Stimulated activated CD4-positive, alpha-beta T cell treated with anti-CD3 and anti-CD28 coated beads, Interleukin-1b, Interleukin-23, amount 100 ng/mL, for 4 hours (primary cell): ENCODE data around the gene TNFSF10.

Experiments
- DNase-seq, 2 donors: peaks; one replicate each; pipeline ENCODE4 v3.0.0-alpha.2; 2020; ENCODE audit warnings: low read depth in 2 of 2

The TNFSF10 gene

DNA sequence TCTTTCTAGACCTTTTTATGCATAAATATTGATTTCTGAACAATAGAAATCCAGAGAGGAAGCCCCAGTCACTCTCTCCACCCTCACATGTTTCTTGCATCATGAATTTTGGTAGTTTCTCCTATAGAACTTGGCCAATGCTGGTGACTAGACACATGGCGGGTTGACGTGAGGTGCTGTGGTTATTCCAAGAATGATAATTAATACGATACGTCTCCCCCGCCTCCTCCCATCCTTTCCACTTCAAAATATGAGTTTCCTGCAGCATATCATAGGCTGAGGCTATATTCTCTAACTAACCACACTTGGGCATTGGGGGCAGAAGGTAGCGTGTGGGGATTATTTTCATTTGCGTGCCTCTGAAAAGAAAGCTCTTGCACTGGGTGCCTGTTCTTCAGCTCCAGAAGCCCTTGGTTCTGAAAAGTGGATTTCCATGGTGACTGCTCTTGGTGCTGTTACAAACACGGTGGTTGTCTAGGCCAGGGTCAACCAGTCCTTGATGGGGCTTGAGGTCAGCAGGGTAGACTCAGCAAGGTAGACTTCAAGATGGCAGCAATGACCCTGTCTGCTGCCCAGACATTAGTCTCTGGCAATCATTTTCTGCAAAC, 5.3 kb downstream of the TNFSF10 start:
- DNase-seq: peak in 1 of 2 donors; percentile 42

GRCh38 chr3:172516318-172517214, 6.7 kb downstream of the TNFSF10 start:
- no peak for DNase-seq

DNA sequence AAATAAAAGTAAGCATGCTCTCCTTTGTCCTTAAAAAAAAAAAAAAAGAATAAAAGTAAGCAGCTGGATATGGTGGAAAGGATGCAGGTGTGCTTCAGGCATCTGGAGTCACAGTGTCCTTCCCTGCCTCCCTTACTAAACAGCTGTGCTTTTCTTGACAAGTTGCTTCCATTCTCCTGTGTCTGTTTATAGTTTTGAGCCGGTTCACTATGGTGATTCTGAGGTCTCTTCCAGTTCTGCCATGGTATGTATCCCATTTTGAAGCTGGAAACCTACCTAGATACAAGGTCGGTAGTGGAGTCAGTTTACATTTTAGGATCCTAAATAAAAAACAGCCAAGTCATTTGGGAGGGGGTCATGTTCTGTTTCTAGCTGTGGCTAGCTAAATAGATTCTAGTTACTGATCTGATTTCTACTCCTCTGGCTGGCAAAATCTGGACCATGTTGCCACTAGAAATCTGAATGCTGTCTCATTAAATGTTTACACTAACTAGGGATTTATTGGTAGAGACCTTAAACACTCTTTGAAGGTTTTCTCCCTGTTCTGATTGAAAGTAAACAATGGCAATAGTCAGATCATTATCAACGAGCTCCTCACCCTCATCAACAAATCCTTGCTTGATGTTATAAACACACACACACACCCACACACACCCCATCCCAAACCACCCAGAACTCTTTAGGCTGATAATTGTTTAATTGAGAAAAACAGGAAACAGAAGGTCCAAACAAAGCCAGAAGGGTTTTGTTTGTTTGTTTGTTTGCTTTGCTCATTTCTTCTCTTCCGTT, 7.9 kb downstream of the TNFSF10 start:
- no peak for DNase-seq

DNA sequence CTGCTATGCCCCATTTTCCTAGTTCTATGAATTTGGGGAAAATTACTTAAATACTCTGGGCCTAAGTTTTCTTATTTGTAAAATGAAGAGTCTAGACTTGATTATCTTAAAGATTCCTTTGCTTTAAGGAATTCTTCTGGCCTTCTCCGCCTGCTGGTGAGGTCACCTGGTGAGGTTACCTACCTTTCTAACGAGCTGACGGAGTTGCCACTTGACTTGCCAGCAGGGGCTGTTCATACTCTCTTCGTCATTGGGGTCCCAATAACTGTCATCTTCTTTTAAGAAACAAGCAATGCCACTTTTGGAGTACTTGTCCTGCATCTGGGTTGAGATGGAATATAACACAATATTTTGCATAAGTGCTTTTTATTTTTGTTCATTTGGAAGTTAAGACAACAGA, 8.6 kb downstream of the TNFSF10 start:
- DNase-seq: no peak

DNA sequence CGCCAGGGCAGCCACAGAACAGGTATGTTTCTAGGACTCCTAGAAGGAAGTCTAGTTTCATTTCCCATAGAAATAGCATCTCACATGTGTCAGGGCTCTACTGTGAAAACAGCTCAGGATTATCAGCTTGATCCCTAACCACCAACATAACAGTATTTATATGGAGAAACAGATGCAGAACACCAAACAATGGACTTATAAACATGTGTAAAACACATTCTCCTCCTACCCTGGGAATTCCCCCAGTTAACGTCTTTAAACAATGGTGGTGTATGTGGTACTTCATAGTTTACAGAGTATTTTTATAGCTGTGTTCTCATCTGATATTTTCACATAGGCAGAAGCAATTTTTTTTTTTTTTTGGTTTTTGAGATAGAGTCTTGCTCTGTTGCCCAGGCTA, 9.7 kb downstream of the TNFSF10 start:
- DNase-seq: no peak

- DNase-seq: peak; percentile 31 to 52
Observed at GRCh38 chr3:172511783-172512762, 11.2 kb downstream of the TNFSF10 start.

DNA sequence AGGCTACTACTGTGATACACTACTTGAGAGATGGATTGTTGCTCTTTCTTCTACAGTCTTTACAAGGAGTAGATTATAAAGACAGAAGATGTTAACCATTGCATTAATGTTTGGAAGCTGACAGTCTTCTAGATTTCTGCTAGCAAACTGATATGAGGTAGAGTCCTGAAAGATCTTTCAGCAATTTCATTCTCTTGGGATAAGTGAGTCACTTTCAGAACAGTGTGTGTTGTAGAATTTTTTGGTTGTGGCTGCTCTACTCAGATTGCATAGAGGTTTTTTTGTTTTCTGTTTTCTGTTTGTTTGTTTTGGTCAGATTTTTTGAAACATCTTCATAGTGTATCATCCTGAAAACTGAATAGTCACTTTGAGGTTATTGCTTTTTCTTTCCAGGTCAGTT, 17.1 kb downstream of the TNFSF10 start:
- DNase-seq: no peak

- no peak for DNase-seq
Observed at GRCh38 chr3:172501540-172501939, 21.7 kb downstream of the TNFSF10 start.

DNA sequence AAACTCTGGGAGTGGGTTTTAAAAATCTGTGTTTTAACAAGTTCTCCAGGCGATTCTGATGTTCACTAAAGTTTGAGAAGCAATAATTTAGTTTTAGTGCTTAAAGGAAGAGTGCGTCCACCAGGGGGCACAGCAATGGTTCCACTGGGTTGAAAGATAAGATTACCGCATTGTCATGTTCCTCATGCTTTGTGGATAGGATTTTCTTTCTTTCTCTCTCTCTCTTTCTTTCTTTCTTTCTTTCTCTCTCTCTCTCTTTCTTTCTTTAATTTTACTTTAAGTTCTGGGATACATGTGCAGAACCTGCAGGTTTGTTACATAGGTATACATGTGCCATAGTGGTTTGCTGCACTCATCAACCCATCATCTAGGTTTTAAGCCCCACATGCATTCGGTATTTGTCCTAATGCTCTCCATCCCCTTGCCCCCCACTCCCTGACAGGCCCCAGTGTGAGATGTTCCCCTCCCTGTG, 33.0 kb downstream of the TNFSF10 start:
- DNase-seq: peak; percentile 79 to 80

- DNase-seq: no peak
Observed at GRCh38 chr3:172478116-172478515, 45.1 kb downstream of the TNFSF10 start.

GRCh38 chr3:172476347-172476746, 46.9 kb downstream of the TNFSF10 start:
- DNase-seq: no peak

DNA sequence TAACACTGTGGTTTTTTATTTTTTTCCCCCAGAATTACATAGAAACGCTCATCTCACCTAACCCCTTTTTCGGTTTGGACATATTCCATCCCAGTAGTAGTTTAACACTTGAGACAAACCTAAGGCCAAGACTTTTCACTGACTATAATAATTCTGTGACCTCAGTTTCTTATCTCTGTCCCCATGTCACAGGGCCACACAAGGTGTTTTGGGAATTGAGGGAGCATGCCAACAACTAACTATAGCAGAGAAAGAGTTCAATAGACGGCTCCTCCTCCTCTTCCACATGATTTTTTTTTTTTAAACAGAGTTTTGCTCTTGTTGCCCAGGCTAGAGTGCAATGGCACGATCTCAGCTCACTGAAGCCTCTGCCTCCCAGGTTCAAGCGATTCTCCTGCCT, 47.5 kb downstream of the TNFSF10 start:
- DNase-seq: no peak

DNA sequence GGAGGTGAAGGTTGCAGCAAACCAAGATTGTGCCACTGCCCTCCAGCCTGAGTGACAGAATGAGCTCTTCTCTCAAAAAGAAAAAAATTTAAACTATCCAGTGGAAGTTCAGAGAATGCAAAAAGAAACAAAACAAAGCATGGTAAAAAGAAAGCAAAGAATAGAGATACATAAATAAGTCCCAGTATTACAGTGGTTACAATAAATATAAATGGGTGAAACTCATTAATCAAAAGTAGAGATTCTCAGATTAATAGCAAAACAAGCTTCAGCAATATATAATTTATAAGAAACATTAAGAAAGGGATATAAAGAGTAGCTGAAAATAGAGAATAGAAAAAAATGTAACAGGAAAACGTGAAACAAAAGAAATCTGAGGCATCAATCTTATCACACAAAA, 51.3 kb downstream of the TNFSF10 start:
- no peak for DNase-seq

- no peak for DNase-seq
Observed at GRCh38 chr3:172470588-172470987, 52.6 kb downstream of the TNFSF10 start.

DNA sequence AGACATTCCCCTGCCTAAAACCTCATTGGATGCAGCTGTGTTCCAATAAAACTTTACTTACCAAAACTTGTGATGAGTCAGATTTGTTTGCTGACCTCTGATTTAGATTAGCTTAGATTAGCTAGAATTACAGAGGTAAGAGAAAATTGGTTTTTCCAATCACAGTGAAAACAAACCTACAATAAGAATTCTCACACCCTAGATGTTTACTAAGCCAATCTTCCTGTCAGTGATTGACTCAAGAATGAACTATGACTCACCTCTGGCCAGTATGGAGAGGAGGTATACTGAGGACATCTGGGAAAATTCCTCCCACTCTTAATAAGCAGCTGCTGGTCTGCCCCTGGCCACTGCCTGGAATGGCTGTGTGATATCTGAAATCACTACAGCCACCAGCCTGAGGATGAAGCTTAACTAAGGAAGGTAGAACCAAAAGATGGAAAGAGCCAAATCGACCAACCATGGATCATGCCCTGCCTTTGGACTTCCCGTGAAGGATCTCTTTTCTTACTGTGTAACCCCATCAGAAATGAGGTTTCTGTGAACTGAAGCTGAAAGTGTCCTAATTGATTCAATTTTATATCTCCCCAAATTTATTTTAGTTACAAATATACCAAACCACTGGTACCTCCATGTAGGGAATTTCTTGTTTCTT, 55.9 kb downstream of the TNFSF10 start:
- DNase-seq: no peak

DNA sequence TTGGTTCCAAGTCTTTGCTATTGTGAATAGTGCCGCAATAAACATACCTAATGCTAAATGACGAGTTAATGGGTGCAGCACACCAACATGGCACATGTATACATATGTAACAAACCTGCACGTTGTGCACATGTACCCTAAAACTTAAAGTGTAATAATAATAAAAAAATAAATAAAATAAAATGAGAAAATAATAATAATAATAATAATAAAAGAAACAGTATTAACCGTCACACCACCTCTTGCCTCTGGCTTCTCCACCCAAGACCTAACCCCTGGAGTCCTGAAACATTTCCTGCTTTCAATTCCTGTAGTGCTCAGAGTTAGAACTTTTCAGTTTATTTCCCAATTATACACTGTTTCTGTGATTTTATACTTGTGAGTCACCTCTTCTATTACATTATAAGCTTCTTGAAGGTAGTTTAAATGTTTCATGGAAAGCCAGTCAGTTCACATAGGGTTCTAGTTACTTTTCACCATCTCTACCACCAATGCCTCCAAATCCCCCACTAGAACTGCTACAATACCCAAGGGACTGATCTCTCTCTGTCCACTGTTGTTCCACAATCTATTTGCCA, 56.6 kb downstream of the TNFSF10 start:
- no peak for DNase-seq

GRCh38 chr3:172465281-172465680, 57.9 kb downstream of the TNFSF10 start:
- DNase-seq: no peak

GRCh38 chr3:172464306-172464705, 58.9 kb downstream of the TNFSF10 start:
- DNase-seq: no peak

DNA sequence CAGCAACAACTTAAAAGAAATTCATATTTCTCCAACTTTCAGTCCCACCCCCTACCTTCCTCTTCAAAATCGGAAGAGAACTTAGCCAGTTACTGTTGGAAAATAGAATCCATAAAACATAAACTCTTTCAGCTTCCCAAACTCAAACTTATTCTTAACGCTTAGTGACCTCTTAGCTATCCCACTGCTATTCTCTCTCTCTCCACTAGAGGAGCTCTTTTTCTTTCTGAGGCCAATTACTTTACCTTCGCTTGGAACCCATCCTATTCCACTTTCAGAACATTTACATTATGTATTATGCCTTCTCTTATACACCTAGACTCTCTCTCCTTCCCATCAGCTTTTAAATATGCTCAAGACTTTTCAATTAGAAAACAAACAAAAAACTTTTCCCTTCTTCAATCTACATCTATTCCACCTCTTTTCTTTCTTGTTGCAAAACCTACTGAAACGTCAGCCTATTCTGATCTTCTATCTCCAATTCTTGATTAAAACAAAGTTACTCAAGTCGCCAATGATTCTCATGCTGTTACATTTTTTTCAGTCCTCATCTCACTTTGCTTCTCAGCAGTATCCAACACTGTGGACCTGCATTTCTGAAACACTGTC, 61.6 kb downstream of the TNFSF10 start:
- no peak for DNase-seq

GRCh38 chr3:172456404-172456803, 66.8 kb downstream of the TNFSF10 start:
- no peak for DNase-seq
